HG03108 (cell line): ENCODE data around the gene KCNH2.
"Not testable (repeated sequence)": the region's sequence is repeated elsewhere in the genome, so short reads cannot be mapped to it uniquely, and the experiment has no call there.

ENCODE experiments used
- ATAC-seq: cut with Tn5 transposase; IDR thresholded peaks from one replicate; pipeline ENCODE4 v1.9.1; 2021; ENCODE audit warnings: moderate library complexity; ENCODE audit not compliant: unreplicated experiment

KCNH2 gene

GRCh38 chr7:151012031-151012692, 34.0 kb upstream of the KCNH2 start:
- ATAC-seq, result no peak

GRCh38 chr7:151011616-151012015, 33.5 kb upstream of the KCNH2 start:
- ATAC-seq, result not testable (repeated sequence)

- ATAC-seq, result no peak
Observed at GRCh38 chr7:151011097-151011409, 32.9 kb upstream of the KCNH2 start.

- no peak for ATAC-seq
Observed at GRCh38 chr7:151010307-151011096, 32.4 kb upstream of the KCNH2 start.

- no peak for ATAC-seq
Observed at GRCh38 chr7:151010037-151010306, 31.9 kb upstream of the KCNH2 start.

GRCh38 chr7:151009327-151010036, 31.4 kb upstream of the KCNH2 start:
- ATAC-seq, result no peak

GRCh38 chr7:151008511-151009323, 30.6 kb upstream of the KCNH2 start:
- ATAC-seq, result peak; percentile 69

GRCh38 chr7:151008143-151008510, 30.0 kb upstream of the KCNH2 start:
- no peak for ATAC-seq

GRCh38 chr7:151007469-151007898, 29.4 kb upstream of the KCNH2 start:
- ATAC-seq, result no peak

- no peak for ATAC-seq
Observed at GRCh38 chr7:151006590-151007300, 28.6 kb upstream of the KCNH2 start.

GRCh38 chr7:151005566-151005965, 27.4 kb upstream of the KCNH2 start:
- no peak for ATAC-seq

GRCh38 chr7:151003572-151003971, 25.5 kb upstream of the KCNH2 start:
- no peak for ATAC-seq

- ATAC-seq, result no peak
Observed at GRCh38 chr7:151001546-151001945, 23.4 kb upstream of the KCNH2 start.

GRCh38 chr7:151000897-151001495, 22.9 kb upstream of the KCNH2 start:
- ATAC-seq, result no peak

- ATAC-seq, result no peak
Observed at GRCh38 chr7:150999497-151000230, 21.5 kb upstream of the KCNH2 start.

GRCh38 chr7:150999001-150999400, 20.9 kb upstream of the KCNH2 start:
- no peak for ATAC-seq

GRCh38 chr7:150998341-150998740, 20.2 kb upstream of the KCNH2 start:
- no peak for ATAC-seq

- no peak for ATAC-seq
Observed at GRCh38 chr7:150997817-150998216, 19.7 kb upstream of the KCNH2 start.

- ATAC-seq, result no peak
Observed at GRCh38 chr7:150997075-150997511, 19.0 kb upstream of the KCNH2 start.
